PC-9 (cell line): ENCODE data around the gene SPRY1. TPM values are rescaled to one million over a fixed set of nuclear protein-coding genes. Genes with fewer than 3 reads are reported as not detected.

Source experiments
- BruUV-seq: library from RNA; stranded (reverse); fragments of 400-500 nt; replicated peaks from 2 replicates; lab custom pipeline; 2021; lab: Mats Ljungman, UMichigan
- CTCF ChIA-PET: fragments of 300-600 bp; sonication (Branson Sonifier 250); formaldehyde crosslinking; loops from one replicate; lab custom pipeline; 2022; ENCODE audit warnings: antibody characterized with exemption; lab: Charles Lee
- POLR2A ChIA-PET: fragments of 300-600 bp; sonication (Branson Sonifier 250); formaldehyde crosslinking; loops from one replicate; lab custom pipeline; 2022; ENCODE audit warnings: antibody characterized with exemption; ENCODE audit not compliant: unreplicated experiment; lab: Charles Lee
- DNase-seq, 2 experiments: peaks; one replicate each; pipeline versions ENCODE4 v3.0.0 to v3.0.0-alpha.2; 2015 to 2022; ENCODE audit warnings: mixed read lengths in 1 of 2
- H2AFZ ChIP-seq: fragments of 200-600 bp; sonication (generic); 2 replicates; pipeline ENCODE4 v1.8.1; 2017; ENCODE audit warnings: antibody characterized with exemption
- H3F3A ChIP-seq: fragments of 200-600 bp; sonication (generic); 2 replicates; pipeline ENCODE4 v1.8.1; 2017; ENCODE audit warnings: antibody characterized with exemption, mild to moderate bottlenecking, low read depth; ENCODE audit not compliant: insufficient read depth
- H3K27ac ChIP-seq: fragments of 200-600 bp; sonication (generic); 2 replicates; pipeline ENCODE4 v1.6.1; 2016; ENCODE audit warnings: mixed run types
- H3K27me3 ChIP-seq: fragments of 200-600 bp; sonication (generic); 2 replicates; pipeline ENCODE4 v1.6.1; 2016; ENCODE audit warnings: low read depth, mixed run types; ENCODE audit not compliant: insufficient read depth
- H3K36me3 ChIP-seq: fragments of 200-600 bp; sonication (generic); 2 replicates; pipeline ENCODE4 v1.6.1; 2016; ENCODE audit warnings: low read depth, mixed run types
- H3K4me1 ChIP-seq: fragments of 200-600 bp; sonication (generic); replicated peaks from 2 replicates; pipeline ENCODE4 v1.6.1; 2016; ENCODE audit warnings: mixed run types; ENCODE audit not compliant: insufficient read depth
- H3K4me2 ChIP-seq: fragments of 200-600 bp; sonication (generic); 2 replicates; pipeline ENCODE4 v1.6.1; 2017; ENCODE audit warnings: mixed run types
- H3K4me3 ChIP-seq: fragments of 200-600 bp; sonication (generic); 2 replicates; pipeline ENCODE4 v1.6.1; 2016; ENCODE audit warnings: mixed run types
- H3K79me2 ChIP-seq: fragments of 200-600 bp; sonication (generic); 2 replicates; pipeline ENCODE4 v1.6.1; 2017; ENCODE audit warnings: low read depth, mixed run types
- H3K9me2 ChIP-seq: fragments of 200-600 bp; sonication (generic); 2 replicates; pipeline ENCODE4 v1.8.1; 2017; ENCODE audit warnings: mild to moderate bottlenecking; ENCODE audit not compliant: insufficient read depth
- H3K9me3 ChIP-seq: fragments of 200-600 bp; sonication (generic); 2 replicates; pipeline ENCODE4 v1.8.1; 2016; ENCODE audit warnings: low read depth; ENCODE audit not compliant: insufficient read depth
- H4K20me1 ChIP-seq: fragments of 200-600 bp; sonication (generic); 2 replicates; pipeline ENCODE4 v1.8.1; 2017; ENCODE audit not compliant: insufficient read depth
- EZH2 ChIP-seq: fragments of 200-600 bp; sonication (generic); IDR thresholded peaks from 2 replicates; pipeline ENCODE4 v1.8.0; 2017; ENCODE audit warnings: antibody characterized with exemption, low read depth
- intact Hi-C: fragments of 100-400 bp; cut with micrococcal nuclease; formaldehyde crosslinking; loops from one replicate; pipeline ENCODE4 v1.10.0; 2022; ENCODE audit not compliant: unreplicated experiment
- total RNA-seq: library from RNA; stranded (reverse); gene quantifications from 2 replicates; pipeline ENCODE4 v1.2.3, GENCODE V29; 2021
- TF ChIP-seq, protein P1 (sequence below): fragments of 200-600 bp; sonication (generic); conservative IDR thresholded peaks from 2 replicates; pipeline ENCODE4 v1.6.1; 2017; ENCODE audit warnings: mixed run types, antibody characterized with exemption, mild to moderate bottlenecking, moderate library complexity

SPRY1 gene
- total RNA-seq, 1 experiment from 2014 or later: 13.1 TPM

DNA sequence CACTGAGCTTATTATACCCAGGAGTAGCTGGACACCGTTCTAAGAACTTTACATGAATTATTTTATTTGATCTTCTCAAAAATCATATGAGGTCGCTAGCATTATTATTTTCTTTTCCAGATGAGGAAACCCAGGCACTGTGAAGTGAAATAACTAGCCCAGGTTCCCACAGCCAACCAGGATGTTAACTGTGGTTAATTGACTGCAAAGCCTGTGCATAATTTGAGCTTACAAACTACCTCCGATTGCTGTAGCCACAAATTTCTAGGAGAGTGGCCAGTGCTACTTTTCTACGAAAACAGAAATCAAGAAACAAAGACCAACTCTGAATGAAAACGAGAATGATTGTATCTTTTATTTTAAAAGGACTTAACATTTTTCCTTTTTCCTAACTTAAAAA lies 27.2 kb downstream of the SPRY1 start:
- POLR2A ChIA-PET: no interaction called here
- Histone ChIP-seq H2AFZ (no peak overlapping the region), H3K36me3 (no peaks in the 10 kb centered on the region), H3F3A (peaks cover 16% of the 10 kb centered on the region), H4K20me1 (no peaks in the 10 kb centered on the region), H3K4me3 (no peak overlapping the region), H3K79me2 (no peaks in the 10 kb centered on the region), H3K27me3 (no peaks in the 10 kb centered on the region), H3K4me2 (no peak overlapping the region), H3K4me1 (peaks cover 27% of the 10 kb centered on the region), H3K9me3 (peaks cover 14% of the 10 kb centered on the region), H3K27ac (no peak overlapping the region), H3K9me2 (no peaks in the 10 kb centered on the region)
- DNase-seq: no peak
- intact Hi-C loops: no loop called here
- CTCF ChIA-PET: no interaction called here
- TF ChIP-seq, protein P1, sequence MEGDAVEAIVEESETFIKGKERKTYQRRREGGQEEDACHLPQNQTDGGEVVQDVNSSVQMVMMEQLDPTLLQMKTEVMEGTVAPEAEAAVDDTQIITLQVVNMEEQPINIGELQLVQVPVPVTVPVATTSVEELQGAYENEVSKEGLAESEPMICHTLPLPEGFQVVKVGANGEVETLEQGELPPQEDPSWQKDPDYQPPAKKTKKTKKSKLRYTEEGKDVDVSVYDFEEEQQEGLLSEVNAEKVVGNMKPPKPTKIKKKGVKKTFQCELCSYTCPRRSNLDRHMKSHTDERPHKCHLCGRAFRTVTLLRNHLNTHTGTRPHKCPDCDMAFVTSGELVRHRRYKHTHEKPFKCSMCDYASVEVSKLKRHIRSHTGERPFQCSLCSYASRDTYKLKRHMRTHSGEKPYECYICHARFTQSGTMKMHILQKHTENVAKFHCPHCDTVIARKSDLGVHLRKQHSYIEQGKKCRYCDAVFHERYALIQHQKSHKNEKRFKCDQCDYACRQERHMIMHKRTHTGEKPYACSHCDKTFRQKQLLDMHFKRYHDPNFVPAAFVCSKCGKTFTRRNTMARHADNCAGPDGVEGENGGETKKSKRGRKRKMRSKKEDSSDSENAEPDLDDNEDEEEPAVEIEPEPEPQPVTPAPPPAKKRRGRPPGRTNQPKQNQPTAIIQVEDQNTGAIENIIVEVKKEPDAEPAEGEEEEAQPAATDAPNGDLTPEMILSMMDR: no peak
- TF ChIP-seq EZH2: no peak
- BruUV-seq: no TSS peak

DNA sequence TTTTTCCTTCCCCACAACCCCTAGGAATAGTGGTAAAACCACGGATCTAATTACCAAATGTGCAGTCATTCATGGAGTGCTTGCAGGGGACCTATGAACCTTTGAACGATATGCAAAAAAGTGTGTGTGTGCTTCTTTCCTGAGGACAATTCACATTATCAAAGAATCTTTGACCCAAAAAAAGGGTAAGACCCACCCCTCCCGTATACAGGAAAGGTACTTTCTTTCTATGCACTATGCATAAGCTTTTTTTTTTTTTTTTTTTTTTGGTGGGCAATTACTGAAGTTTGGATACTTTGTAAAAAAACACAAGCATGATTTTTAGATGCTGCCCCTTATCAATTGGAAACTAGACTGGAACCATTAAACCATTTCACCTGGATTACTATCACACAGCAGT lies 31.4 kb downstream of the SPRY1 start:
- no peak for DNase-seq
- Histone ChIP-seq H3K36me3 (no peaks in the 10 kb centered on the region), H2AFZ (no peak overlapping the region), H3K27ac (no peak overlapping the region), H3K9me3 (peaks cover 14% of the 10 kb centered on the region), H4K20me1 (no peaks in the 10 kb centered on the region), H3K27me3 (no peaks in the 10 kb centered on the region), H3F3A (no peaks in the 10 kb centered on the region), H3K4me3 (no peak overlapping the region), H3K9me2 (no peaks in the 10 kb centered on the region), H3K4me2 (no peak overlapping the region), H3K4me1 (no peaks in the 10 kb centered on the region), H3K79me2 (no peaks in the 10 kb centered on the region)
- intact Hi-C loops: no loop called here
- no peak for TF ChIP-seq EZH2
- TF ChIP-seq, protein P1: no peak
- POLR2A ChIA-PET: no interaction called here
- BruUV-seq: no TSS peak
- CTCF ChIA-PET: interaction anchor here (0.6 kb wide), 1 partner anchor 25 kb away, joined by 3 read pairs; no protein-coding TSS in a partner anchor

DNA sequence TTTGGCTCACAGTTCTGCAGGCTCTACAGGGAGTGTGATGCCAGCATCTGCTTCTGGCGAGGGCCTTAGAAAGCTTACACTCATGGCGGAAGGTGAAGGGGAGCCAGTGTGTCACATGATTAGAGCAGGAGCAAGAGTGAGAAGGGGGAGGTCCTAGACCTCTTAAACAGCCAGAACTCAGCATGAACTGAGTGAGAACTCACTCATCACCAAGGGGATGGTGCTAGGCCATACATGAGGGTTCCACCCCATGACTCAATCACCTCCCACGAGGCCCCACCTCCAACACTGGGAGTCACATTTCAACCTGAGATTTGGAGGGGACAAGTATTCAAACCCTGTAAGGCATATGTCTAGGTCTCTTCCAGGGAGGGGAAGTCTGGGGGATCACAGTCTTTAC lies 33.4 kb downstream of the SPRY1 start:
- H3K27me3 ChIP-seq: no peaks in the 10 kb centered on the region
- CTCF ChIA-PET: no interaction called here
- H3K4me1 ChIP-seq: no peaks in the 10 kb centered on the region
- no peaks in the 10 kb centered on the region for H3K9me2 ChIP-seq
- no peak for DNase-seq
- H3K36me3 ChIP-seq: no peaks in the 10 kb centered on the region
- TF ChIP-seq, protein P1: no peak
- TF ChIP-seq EZH2: no peak
- no peak overlapping the region for H2AFZ ChIP-seq
- POLR2A ChIA-PET: no interaction called here
- peaks cover 11% of the 10 kb centered on the region for H3K9me3 ChIP-seq
- H3K4me3 ChIP-seq: no peak overlapping the region
- intact Hi-C loops: no loop called here
- H3F3A ChIP-seq: no peaks in the 10 kb centered on the region
- no TSS peak for BruUV-seq
- no peak overlapping the region for H3K4me2 ChIP-seq
- H4K20me1 ChIP-seq: no peaks in the 10 kb centered on the region
- H3K79me2 ChIP-seq: no peaks in the 10 kb centered on the region
- H3K27ac ChIP-seq: no peak overlapping the region
